IMR-90 (cell line): ENCODE results near the gene OR2L2. TPM values are rescaled to one million over a fixed set of nuclear protein-coding genes. Genes with fewer than 3 reads are reported as not detected.

Experiments
- ATAC-seq: fragments of 200-7000 bp; cut with Tn5 transposase; 2 replicates; pipeline ENCODE4 v1.9.1; 2020; ENCODE audit warnings: low read depth, mild to moderate bottlenecking, moderate library complexity
- BruUV-seq: library from RNA; stranded (reverse); fragments of 400-500 nt; replicated peaks from 2 replicates; lab custom pipeline; 2021; lab: Mats Ljungman, UMichigan
- CTCF ChIA-PET: fragments of 300-600 bp; formaldehyde crosslinking; extraction: SDS; loops from one replicate; lab custom pipeline; 2021; ENCODE audit warnings: antibody characterized with exemption; lab: Yijun Ruan, JAX
- POLR2A ChIA-PET: fragments of 300-600 bp; sonication (Branson Sonifier 250); formaldehyde crosslinking; loops from one replicate; lab custom pipeline; 2022; ENCODE audit warnings: antibody characterized with exemption; ENCODE audit not compliant: unreplicated experiment; lab: Charles Lee
- DNase-seq: peaks from one replicate; pipeline ENCODE4 v3.0.0; 2013
- H2AFZ ChIP-seq: replicated peaks from 2 replicates; pipeline ENCODE3; 2013; ENCODE audit warnings: low read length, mild to moderate bottlenecking; ENCODE audit not compliant: poor library complexity
- H2AK5ac ChIP-seq: 2 replicates; pipeline ENCODE4 v1.6.1; 2013; ENCODE audit warnings: low read depth, low read length, inconsistent platforms
- H2AK9ac ChIP-seq: replicated peaks from 2 replicates; pipeline ENCODE3; 2013; ENCODE audit warnings: mild to moderate bottlenecking, low read depth, low read length, moderate library complexity; ENCODE audit not compliant: poor library complexity
- H2BK120ac ChIP-seq: 2 replicates; pipeline ENCODE4 v1.6.1; 2013; ENCODE audit warnings: low read depth, low read length, inconsistent platforms
- H2BK15ac ChIP-seq: 3 replicates; pipeline ENCODE4 v1.6.1; 2013; ENCODE audit warnings: low read depth, low read length, inconsistent platforms
- H2BK20ac ChIP-seq: 2 replicates; pipeline ENCODE4 v1.6.1; 2013; ENCODE audit warnings: low read depth, mild to moderate bottlenecking, inconsistent platforms, low read length, moderate library complexity
- H2BK5ac ChIP-seq: 2 replicates; pipeline ENCODE4 v1.6.1; 2013; ENCODE audit warnings: mild to moderate bottlenecking, low read depth, low read length, inconsistent platforms; ENCODE audit not compliant: poor library complexity, severe bottlenecking
- H3K14ac ChIP-seq: replicated peaks from 2 replicates; pipeline ENCODE4 v1.6.1; 2013; ENCODE audit warnings: low read depth, low read length, inconsistent platforms
- H3K18ac ChIP-seq: 2 replicates; pipeline ENCODE4 v1.6.1; 2013; ENCODE audit warnings: low read depth, low read length, control low read depth
- H3K23ac ChIP-seq: 2 replicates; pipeline ENCODE4 v1.6.1; 2013; ENCODE audit warnings: low read depth, low read length, inconsistent platforms
- H3K27ac ChIP-seq: 2 replicates; pipeline ENCODE4 v1.5.1; 2013; ENCODE audit warnings: mild to moderate bottlenecking, control low read depth, low read length; ENCODE audit not compliant: insufficient read depth
- H3K27me3 ChIP-seq: 2 replicates; pipeline ENCODE4 v1.6.1; 2013; ENCODE audit warnings: low read length; ENCODE audit not compliant: control insufficient read depth, insufficient read depth
- H3K36me3 ChIP-seq: 2 replicates; pipeline ENCODE4 v1.6.1; 2013; ENCODE audit warnings: low read length, mixed read lengths; ENCODE audit not compliant: control insufficient read depth, insufficient read depth
- H3K4ac ChIP-seq: 2 replicates; pipeline ENCODE4 v1.6.1; 2013; ENCODE audit warnings: low read depth, low read length, inconsistent platforms
- H3K4me1 ChIP-seq: 2 replicates; pipeline ENCODE4 v1.6.1; 2013; ENCODE audit warnings: low read length, mixed read lengths; ENCODE audit not compliant: control insufficient read depth, insufficient read depth
- H3K4me2 ChIP-seq: 2 replicates; pipeline ENCODE4 v1.6.1; 2013; ENCODE audit warnings: low read depth, mild to moderate bottlenecking, control low read depth, low read length, moderate library complexity
- H3K4me3 ChIP-seq: 2 replicates; pipeline ENCODE4 v1.5.1; 2013; ENCODE audit warnings: low read depth, mild to moderate bottlenecking, control low read depth, low read length, moderate library complexity; ENCODE audit not compliant: insufficient read depth
- H3K56ac ChIP-seq: 2 replicates; pipeline ENCODE4 v1.6.1; 2013; ENCODE audit warnings: low read length, inconsistent platforms; ENCODE audit not compliant: insufficient read depth; ENCODE audit errors: extremely low read depth
- H3K79me1 ChIP-seq, 2 experiments: 2 replicates each; pipeline ENCODE4 v1.6.1; 2013; ENCODE audit warnings: low read length in 2 of 2, inconsistent platforms in 1 of 2, low read depth in 1 of 2
- H3K9ac ChIP-seq: 2 replicates; pipeline ENCODE4 v1.6.1; 2013; ENCODE audit warnings: low read depth, low read length, control low read depth
- H3K9me1 ChIP-seq: 2 replicates; pipeline ENCODE4 v1.6.1; 2013; ENCODE audit warnings: low read length, inconsistent platforms; ENCODE audit not compliant: insufficient read depth
- H3K9me3 ChIP-seq: 2 replicates; pipeline ENCODE4 v1.6.1; 2013; ENCODE audit warnings: low read length; ENCODE audit not compliant: control insufficient read depth, insufficient read depth
- H4K20me1 ChIP-seq: 2 replicates; pipeline ENCODE4 v1.6.1; 2013; ENCODE audit warnings: low read length, inconsistent platforms; ENCODE audit not compliant: insufficient read depth
- H4K5ac ChIP-seq: 2 replicates; pipeline ENCODE4 v1.6.1; 2013; ENCODE audit warnings: mild to moderate bottlenecking, low read depth, low read length, control low read depth
- H4K8ac ChIP-seq, 2 experiments: 2 replicates each; pipeline ENCODE4 v1.6.1; 2013; ENCODE audit warnings: low read depth in 2 of 2, low read length in 2 of 2, control low read depth in 1 of 2, inconsistent platforms in 1 of 2
- H4K91ac ChIP-seq: 2 replicates; pipeline ENCODE4 v1.6.1; 2013; ENCODE audit warnings: low read depth, low read length, inconsistent platforms; ENCODE audit not compliant: insufficient read depth
- CEBPB ChIP-seq: IDR thresholded peaks from 2 replicates; pipeline ENCODE4 v1.6.1; 2012; ENCODE audit warnings: low read depth, low read length, improper control_type of control experiment
- RFX5 ChIP-seq: IDR thresholded peaks from 2 replicates; pipeline ENCODE4 v1.8.0; 2012; ENCODE audit warnings: low read depth, mild to moderate bottlenecking, low read length, moderate library complexity
- WGBS, 2 experiments: methylation state at CpG; one replicate each; pipeline versions ENCODE4 v1.1.5 to v1.1.7; 2013; ENCODE audit warnings: missing lambda C conversion rate in 2 of 2; ENCODE audit not compliant: insufficient read length in 1 of 2; ENCODE audit errors: extremely low coverage in 2 of 2; 5-methylcytosine and 5-hydroxymethylcytosine counted together
- dilution Hi-C: fragments of 300-500 bp; cut with HindIII; formaldehyde crosslinking; loops from one replicate; pipeline ENCODE4 v1.14.3; 2018; ENCODE audit warnings: low sequenced_read_pairs; ENCODE audit not compliant: unreplicated experiment
- in situ Hi-C: fragments of 300-500 bp; cut with MboI; formaldehyde crosslinking; loops from 3 replicates; pipeline ENCODE4 v1.14.3; 2019; ENCODE audit warnings: low sequenced_read_pairs, inconsistent platforms, mixed read lengths
- intact Hi-C: fragments of 100-400 bp; cut with micrococcal nuclease; formaldehyde crosslinking; loops from 2 replicates; pipeline ENCODE4 v1.10.0; 2022
- polyA plus RNA-seq, 3 experiments: library from polyadenylated mRNA; depleted of rRNA; stranded (reverse); fragments of >200 nt; gene quantifications; 2 replicates each; pipeline ENCODE4 v1.2.3, GENCODE V29; 2012; ENCODE audit warnings: low replicate concordance in 1 of 3
- total RNA-seq: library from RNA; depleted of rRNA; stranded (reverse); fragments of >200 nt; gene quantifications from 2 replicates; pipeline ENCODE4 v1.2.3, GENCODE V29; 2012

Gene OR2L2
- total and polyA plus RNA-seq, 2 of the 4 experiments (the other 2 are of a cell fraction), result not detected

DNA sequence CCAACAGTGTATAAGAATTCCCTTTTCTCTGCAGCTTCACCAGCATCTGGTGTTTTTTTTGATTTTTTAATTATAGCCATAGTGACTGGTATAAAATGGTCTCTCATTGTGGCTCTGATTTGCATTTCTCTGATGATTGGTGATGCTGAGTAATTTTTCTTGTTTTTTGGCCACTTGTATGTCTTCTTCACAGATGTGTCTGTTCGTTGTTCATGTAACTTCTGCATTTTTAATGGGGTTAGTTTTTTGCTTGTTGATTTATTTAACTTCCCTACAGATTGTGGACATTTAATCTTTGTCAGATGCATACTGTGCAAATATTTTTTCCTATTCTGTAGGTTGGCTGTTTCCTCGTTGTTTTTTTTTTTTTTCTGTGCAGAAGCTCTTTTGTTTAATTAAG lies 36.9 kb upstream of the OR2L2 start:
- dilution Hi-C loops, result no loop called here

More for the DNA sequence above, 36.9 kb upstream of the OR2L2 start:
- ATAC-seq, result no peak
- DNase-seq, result no peak
- no peak overlapping the region for H2BK20ac ChIP-seq
- H3K9me1 ChIP-seq, result no peaks in the 10 kb centered on the region
- no peak overlapping the region for H3K56ac ChIP-seq
- no peak overlapping the region for H4K8ac ChIP-seq
- H2AK5ac ChIP-seq, result no peak overlapping the region
- WGBS, 2 experiments, result no CpG with 5 or more reads among the region's 2 CpGs
- no peak overlapping the region for H3K4me2 ChIP-seq
- no peak overlapping the region for H3K4ac ChIP-seq
- no peak overlapping the region for H2BK120ac ChIP-seq
- no peak overlapping the region for H2AK9ac ChIP-seq
- no peak overlapping the region for H2BK5ac ChIP-seq
- no peak overlapping the region for H3K27ac ChIP-seq
- H3K9ac ChIP-seq, result no peak overlapping the region
- no peak overlapping the region for H3K23ac ChIP-seq
- H3K27me3 ChIP-seq, result no peaks in the 10 kb centered on the region
- CTCF ChIA-PET, result no interaction called here
- no peak overlapping the region for H3K4me3 ChIP-seq
- BruUV-seq, result no TSS peak
- peaks cover 13% of the 10 kb centered on the region for H3K9me3 ChIP-seq
- H3K14ac ChIP-seq, result no peak overlapping the region
- intact Hi-C loops, result no loop called here
- H2AFZ ChIP-seq, result no peak overlapping the region
- in situ Hi-C loops, result no loop called here
- POLR2A ChIA-PET, result no interaction called here
- no peaks in the 10 kb centered on the region for H3K36me3 ChIP-seq
- no peak overlapping the region for H4K91ac ChIP-seq
- H2BK15ac ChIP-seq, result no peak overlapping the region
- H4K5ac ChIP-seq, result no peak overlapping the region
- H3K4me1 ChIP-seq, result no peaks in the 10 kb centered on the region
- H4K20me1 ChIP-seq, result no peaks in the 10 kb centered on the region
- no peak for TF ChIP-seq RFX5
- TF ChIP-seq CEBPB, result no peak
- no peaks in the 10 kb centered on the region for H3K79me1 ChIP-seq
- no peak overlapping the region for H3K18ac ChIP-seq
